Smooth muscle cell (in vitro differentiated cells): ENCODE data around the gene FRY. TPM values are rescaled to one million over a fixed set of nuclear protein-coding genes. Genes with fewer than 3 reads are reported as not detected.
A peak's percentile ranks its signal among the peaks of the same experiment; 100 is the strongest.

ENCODE experiments used
- DNase-seq: peaks from one replicate; lab custom pipeline; 2025; ENCODE audit not compliant: unreplicated experiment; lab: John Stamatoyannopoulos, UW
- H2AFZ ChIP-seq: fragments of 200-600 bp; sonication (generic); 2 replicates; pipeline ENCODE4 v1.6.0; 2016; ENCODE audit warnings: antibody characterized with exemption, low read depth, mild to moderate bottlenecking
- H3F3A ChIP-seq: fragments of 200-600 bp; sonication (generic); 2 replicates; pipeline ENCODE4 v1.6.0; 2017; ENCODE audit warnings: antibody characterized with exemption, low read depth
- H3K27ac ChIP-seq: fragments of 200-600 bp; sonication (generic); 2 replicates; pipeline ENCODE4 v1.5.1; 2016; ENCODE audit warnings: low read depth, mild to moderate bottlenecking
- H3K27me3 ChIP-seq: fragments of 200-600 bp; sonication (generic); 2 replicates; pipeline ENCODE4 v1.6.1; 2016; ENCODE audit warnings: low read depth, mild to moderate bottlenecking
- H3K36me3 ChIP-seq: fragments of 200-600 bp; sonication (generic); 2 replicates; pipeline ENCODE4 v1.5.1; 2016; ENCODE audit warnings: low read depth
- H3K4me1 ChIP-seq: fragments of 200-600 bp; sonication (generic); 2 replicates; pipeline ENCODE4 v1.5.1; 2016; ENCODE audit warnings: low read depth
- H3K4me2 ChIP-seq: fragments of 200-600 bp; sonication (generic); 2 replicates; pipeline ENCODE4 v1.6.0; 2016; ENCODE audit warnings: mild to moderate bottlenecking
- H3K4me3 ChIP-seq: fragments of 200-600 bp; sonication (generic); 2 replicates; pipeline ENCODE4 v1.5.1; 2016; ENCODE audit warnings: mild to moderate bottlenecking
- H3K79me2 ChIP-seq: fragments of 200-600 bp; sonication (generic); 2 replicates; pipeline ENCODE4 v1.6.0; 2016; ENCODE audit warnings: low read depth, mild to moderate bottlenecking
- H3K9ac ChIP-seq: fragments of 200-600 bp; sonication (generic); 2 replicates; pipeline ENCODE4 v1.6.0; 2016; ENCODE audit warnings: low read depth
- H3K9me3 ChIP-seq: fragments of 200-600 bp; sonication (generic); replicated peaks from 2 replicates; pipeline ENCODE4 v1.5.1; 2016; ENCODE audit warnings: low read depth
- H4K20me1 ChIP-seq: fragments of 200-600 bp; sonication (generic); 2 replicates; pipeline ENCODE4 v1.6.0; 2016; ENCODE audit warnings: low read depth
- WGBS: methylation state at CpG from one replicate; pipeline ENCODE4 v1.1.7; 2016; ENCODE audit warnings: low lambda C conversion rate; 5-methylcytosine and 5-hydroxymethylcytosine counted together
- polyA plus RNA-seq: library from polyadenylated mRNA; unstranded; fragments of >200 nt; fragmentation: Nextera tagmentation; extraction: Ambion mirVana; gene quantifications from 2 replicates; pipeline ENCODE4 v1.2.1, GENCODE V29; 2016
- total RNA-seq: library from RNA; depleted of rRNA; stranded (reverse); fragments of >200 nt; gene quantifications from 2 replicates; pipeline ENCODE4 v1.2.3, GENCODE V29; 2014
- TF ChIP-seq, protein P1 (sequence below): fragments of 200-600 bp; sonication (generic); IDR thresholded peaks from 2 replicates; pipeline ENCODE4 v1.5.1; 2017; ENCODE audit warnings: borderline replicate concordance, mild to moderate bottlenecking, antibody characterized with exemption; ENCODE audit not compliant: insufficient read depth, poor library complexity, severe bottlenecking

Gene FRY
- total and polyA plus RNA-seq, 2 experiments from 2014 or later = 1.1 to 3.2 TPM

DNA sequence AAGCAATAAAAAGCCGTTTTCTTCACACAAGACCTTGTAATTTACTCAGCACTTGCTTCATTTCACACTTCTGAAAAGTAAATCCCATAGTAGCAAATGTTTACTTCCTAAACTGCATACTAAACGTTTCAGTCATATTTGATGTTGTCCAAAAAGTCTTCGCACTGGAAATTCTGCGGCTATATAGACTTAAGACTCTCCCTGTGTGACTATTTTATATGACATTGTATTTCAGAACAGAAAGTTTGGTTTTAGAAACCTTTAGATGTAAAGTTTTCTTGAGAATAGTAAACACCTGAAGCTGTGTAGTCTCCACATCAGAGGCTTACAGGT lies 254.0 kb downstream of the FRY start:
- H3K27me3 ChIP-seq = no peaks in the 10 kb centered on the region
- peak overlapping the region; percentile 25 for H3K4me2 ChIP-seq
- TF ChIP-seq, protein P1, sequence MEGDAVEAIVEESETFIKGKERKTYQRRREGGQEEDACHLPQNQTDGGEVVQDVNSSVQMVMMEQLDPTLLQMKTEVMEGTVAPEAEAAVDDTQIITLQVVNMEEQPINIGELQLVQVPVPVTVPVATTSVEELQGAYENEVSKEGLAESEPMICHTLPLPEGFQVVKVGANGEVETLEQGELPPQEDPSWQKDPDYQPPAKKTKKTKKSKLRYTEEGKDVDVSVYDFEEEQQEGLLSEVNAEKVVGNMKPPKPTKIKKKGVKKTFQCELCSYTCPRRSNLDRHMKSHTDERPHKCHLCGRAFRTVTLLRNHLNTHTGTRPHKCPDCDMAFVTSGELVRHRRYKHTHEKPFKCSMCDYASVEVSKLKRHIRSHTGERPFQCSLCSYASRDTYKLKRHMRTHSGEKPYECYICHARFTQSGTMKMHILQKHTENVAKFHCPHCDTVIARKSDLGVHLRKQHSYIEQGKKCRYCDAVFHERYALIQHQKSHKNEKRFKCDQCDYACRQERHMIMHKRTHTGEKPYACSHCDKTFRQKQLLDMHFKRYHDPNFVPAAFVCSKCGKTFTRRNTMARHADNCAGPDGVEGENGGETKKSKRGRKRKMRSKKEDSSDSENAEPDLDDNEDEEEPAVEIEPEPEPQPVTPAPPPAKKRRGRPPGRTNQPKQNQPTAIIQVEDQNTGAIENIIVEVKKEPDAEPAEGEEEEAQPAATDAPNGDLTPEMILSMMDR = no peak
- no peaks in the 10 kb centered on the region for H3K9me3 ChIP-seq
- no peaks in the 10 kb centered on the region for H4K20me1 ChIP-seq
- H3K36me3 ChIP-seq = no peaks in the 10 kb centered on the region
- no peaks in the 10 kb centered on the region for H3F3A ChIP-seq
- H3K27ac ChIP-seq = peak overlapping the region; percentile 21
- no peak overlapping the region for H3K9ac ChIP-seq
- peaks cover 24% of the 10 kb centered on the region for H3K4me1 ChIP-seq
- peak overlapping the region; percentile 66 for H2AFZ ChIP-seq
- DNase-seq = no peak
- 50% methylated on average over 4 of the region's 4 CpGs for WGBS
- no peaks in the 10 kb centered on the region for H3K79me2 ChIP-seq
- H3K4me3 ChIP-seq = no peak overlapping the region

DNA sequence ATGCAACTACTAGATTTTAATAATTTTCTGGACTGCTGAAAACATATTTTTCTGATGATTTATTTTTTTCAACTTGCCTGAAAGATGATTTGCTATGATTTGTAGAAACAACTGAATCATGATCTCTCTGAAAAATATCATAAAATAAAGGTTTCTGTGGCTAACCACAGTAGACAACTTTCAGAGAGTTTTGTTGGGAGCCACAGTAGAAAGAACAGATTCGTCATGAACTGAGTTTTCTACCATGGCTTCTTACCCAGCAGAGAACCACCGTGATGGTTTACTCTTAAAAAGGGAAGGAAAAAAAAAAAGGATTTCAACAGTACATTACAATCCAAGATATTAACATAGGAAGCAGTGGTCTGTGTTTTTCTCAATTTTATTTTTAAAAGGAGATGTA lies 265.6 kb downstream of the FRY start:
- Histone ChIP-seq H3K27ac (no peak overlapping the region), H3K36me3 (no peaks in the 10 kb centered on the region), H4K20me1 (no peaks in the 10 kb centered on the region), H3K4me1 (no peaks in the 10 kb centered on the region), H3K27me3 (peaks cover 41% of the 10 kb centered on the region), H3K4me3 (no peak overlapping the region), H3K9ac (no peak overlapping the region), H3K79me2 (no peaks in the 10 kb centered on the region), H3F3A (no peaks in the 10 kb centered on the region), H2AFZ (no peak overlapping the region), H3K4me2 (no peak overlapping the region), H3K9me3 (no peaks in the 10 kb centered on the region)
- no peak for DNase-seq
- TF ChIP-seq, protein P1 = no peak
- WGBS = 81% methylated on average over 2 of the region's 2 CpGs

DNA sequence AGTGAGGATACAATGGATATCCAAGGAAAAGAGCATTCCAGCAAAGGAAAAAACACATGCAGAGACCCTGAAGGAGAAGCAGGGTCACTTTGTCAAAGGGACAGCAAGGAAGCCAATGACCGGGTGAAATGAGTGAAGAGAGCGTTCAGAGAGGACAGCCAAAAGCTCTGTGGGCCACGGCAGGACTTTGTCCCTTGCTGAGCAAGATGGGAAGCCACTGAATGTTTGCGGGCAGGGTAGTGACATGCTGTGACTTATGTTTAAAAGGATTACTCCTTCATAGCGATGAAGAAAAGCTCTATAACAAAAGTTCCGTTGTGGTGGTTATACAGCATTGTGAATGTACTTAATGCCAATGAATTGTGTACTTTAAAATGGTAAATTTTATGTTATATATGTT lies 267.1 kb downstream of the FRY start:
- Histone ChIP-seq H3K4me1 (no peaks in the 10 kb centered on the region), H4K20me1 (no peaks in the 10 kb centered on the region), H3K27ac (no peak overlapping the region), H3K79me2 (no peaks in the 10 kb centered on the region), H3K9me3 (no peaks in the 10 kb centered on the region), H3F3A (no peaks in the 10 kb centered on the region), H3K4me2 (no peak overlapping the region), H3K36me3 (no peaks in the 10 kb centered on the region), H3K27me3 (peaks cover 41% of the 10 kb centered on the region), H3K9ac (no peak overlapping the region), H2AFZ (no peak overlapping the region), H3K4me3 (no peak overlapping the region)
- DNase-seq = no peak
- TF ChIP-seq, protein P1 = no peak
- WGBS = 92% methylated on average over 6 of the region's 6 CpGs

DNA sequence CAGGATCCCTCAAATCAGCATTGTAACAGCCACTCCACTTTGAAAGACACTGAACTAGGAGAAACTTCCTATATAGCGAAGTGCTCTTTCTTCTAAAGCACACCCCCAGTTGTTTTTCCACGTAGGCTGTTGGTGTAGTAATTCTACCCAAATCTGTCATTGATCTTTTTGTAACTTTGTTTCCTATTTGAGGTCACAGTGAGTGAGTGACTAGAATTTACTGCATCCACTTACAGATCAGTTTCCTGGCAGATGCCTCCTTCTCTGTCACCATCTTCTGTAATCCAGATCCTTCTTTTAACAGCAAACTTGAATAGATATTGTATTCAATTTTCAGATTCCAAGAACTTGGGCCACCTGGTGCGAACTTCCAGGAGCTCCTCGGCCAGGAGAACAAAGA lies 268.3 kb downstream of the FRY start:
- TF ChIP-seq, protein P1 = no peak
- Histone ChIP-seq H3K4me1 (no peaks in the 10 kb centered on the region), H3K27me3 (peaks cover 41% of the 10 kb centered on the region)

More for the DNA sequence above, 268.3 kb downstream of the FRY start:
- 82% methylated on average over 4 of the region's 4 CpGs for WGBS
- Histone ChIP-seq H3K4me3 (no peak overlapping the region), H3F3A (no peaks in the 10 kb centered on the region), H3K27ac (no peak overlapping the region), H3K9ac (no peak overlapping the region), H2AFZ (no peak overlapping the region), H3K9me3 (no peaks in the 10 kb centered on the region), H4K20me1 (no peaks in the 10 kb centered on the region), H3K79me2 (no peaks in the 10 kb centered on the region), H3K4me2 (no peak overlapping the region), H3K36me3 (no peaks in the 10 kb centered on the region)
- DNase-seq = no peak
